ENCODE data around the gene FRMD3. TPM values are rescaled to one million over a fixed set of nuclear protein-coding genes. Genes with fewer than 3 reads are reported as not detected.

FRMD3 gene
- total RNA-seq, 1 experiment from 2014 or later = 1.4 TPM

GRCh38 chr9:83557317-83557716 lies 19.1 kb upstream of the FRMD3 start:
- H3K27ac Mint-ChIP-seq = no peak overlapping the region
- CTCF ChIA-PET = no interaction called here

More at GRCh38 chr9:83557317-83557716, 19.1 kb upstream of the FRMD3 start:
- Mint-ChIP-seq H3K9me3 (peaks cover 36% of the 10 kb centered on the region), H3K4me3 (no peak overlapping the region), H3K36me3 (peaks cover 7% of the 10 kb centered on the region; the same call in 1 of the 2 replicates), H3K27me3 (ENCODE audit: low read depth) (no peaks in the 10 kb centered on the region; the same call in 1 of the 2 replicates), H3K4me1 (no peaks in the 10 kb centered on the region)
- POLR2A ChIA-PET = no interaction called here
- ATAC-seq (no peak), DNase-seq (ENCODE audit: low spot score) (no peak)
- TF ChIP-seq, protein P1, sequence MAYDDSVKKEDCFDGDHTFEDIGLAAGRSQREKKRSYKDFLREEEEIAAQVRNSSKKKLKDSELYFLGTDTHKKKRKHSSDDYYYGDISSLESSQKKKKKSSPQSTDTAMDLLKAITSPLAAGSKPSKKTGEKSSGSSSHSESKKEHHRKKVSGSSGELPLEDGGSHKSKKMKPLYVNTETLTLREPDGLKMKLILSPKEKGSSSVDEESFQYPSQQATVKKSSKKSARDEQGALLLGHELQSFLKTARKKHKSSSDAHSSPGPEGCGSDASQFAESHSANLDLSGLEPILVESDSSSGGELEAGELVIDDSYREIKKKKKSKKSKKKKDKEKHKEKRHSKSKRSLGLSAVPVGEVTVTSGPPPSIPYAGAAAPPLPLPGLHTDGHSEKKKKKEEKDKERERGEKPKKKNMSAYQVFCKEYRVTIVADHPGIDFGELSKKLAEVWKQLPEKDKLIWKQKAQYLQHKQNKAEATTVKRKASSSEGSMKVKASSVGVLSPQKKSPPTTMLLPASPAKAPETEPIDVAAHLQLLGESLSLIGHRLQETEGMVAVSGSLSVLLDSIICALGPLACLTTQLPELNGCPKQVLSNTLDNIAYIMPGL (CRISPR knock-in tag; IDR thresholded peaks at IDR 0.05) = no peak
- no peak for TF ChIP-seq STAT6 (CRISPR knock-in tag; conservative IDR thresholded peaks at IDR 0.05; ENCODE audit: low read depth)
- TF ChIP-seq, protein P2, sequence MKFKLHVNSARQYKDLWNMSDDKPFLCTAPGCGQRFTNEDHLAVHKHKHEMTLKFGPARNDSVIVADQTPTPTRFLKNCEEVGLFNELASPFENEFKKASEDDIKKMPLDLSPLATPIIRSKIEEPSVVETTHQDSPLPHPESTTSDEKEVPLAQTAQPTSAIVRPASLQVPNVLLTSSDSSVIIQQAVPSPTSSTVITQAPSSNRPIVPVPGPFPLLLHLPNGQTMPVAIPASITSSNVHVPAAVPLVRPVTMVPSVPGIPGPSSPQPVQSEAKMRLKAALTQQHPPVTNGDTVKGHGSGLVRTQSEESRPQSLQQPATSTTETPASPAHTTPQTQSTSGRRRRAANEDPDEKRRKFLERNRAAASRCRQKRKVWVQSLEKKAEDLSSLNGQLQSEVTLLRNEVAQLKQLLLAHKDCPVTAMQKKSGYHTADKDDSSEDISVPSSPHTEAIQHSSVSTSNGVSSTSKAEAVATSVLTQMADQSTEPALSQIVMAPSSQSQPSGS (CRISPR knock-in tag; IDR thresholded peaks at IDR 0.05; ENCODE audit: borderline replicate concordance, low read depth) = no peak
- TF ChIP-seq NFYB (CRISPR knock-in tag; conservative IDR thresholded peaks at IDR 0.05; ENCODE audit: low read depth) = no peak
- no peak for TF ChIP-seq NR1H2 (CRISPR knock-in tag; IDR thresholded peaks at IDR 0.05)
- TF ChIP-seq RELA (CRISPR knock-in tag; IDR thresholded peaks at IDR 0.05; ENCODE audit: borderline replicate concordance) = no peak
- no peak for TF ChIP-seq E2F4 (CRISPR knock-in tag; IDR thresholded peaks at IDR 0.05; ENCODE audit: borderline replicate concordance, low read depth)
- no peak for TF ChIP-seq CREM (CRISPR knock-in tag; IDR thresholded peaks at IDR 0.05)
- TF ChIP-seq PRRX2 (CRISPR knock-in tag; IDR thresholded peaks at IDR 0.05) = no peak
- no peak for TF ChIP-seq ERG (CRISPR knock-in tag; IDR thresholded peaks at IDR 0.05)
- TF ChIP-seq ZNF232 (CRISPR knock-in tag; IDR thresholded peaks at IDR 0.05) = no peak
- no peak for TF ChIP-seq ARID4B (CRISPR knock-in tag; IDR thresholded peaks at IDR 0.05; ENCODE audit: borderline replicate concordance)
- TF ChIP-seq NFE2L1 (CRISPR knock-in tag; IDR thresholded peaks at IDR 0.05) = no peak

Measured in WTC11 (cell line).